ENCODE results near the gene CD2BP2. TPM values are rescaled to one million over a fixed set of nuclear protein-coding genes. Genes with fewer than 3 reads are reported as not detected.

Gene CD2BP2
- total and polyA plus RNA-seq, 2 of the 13 experiments (the other 11 are each of a cell fraction or from before 2014, with no cell fraction given): 24.9 to 54.6 TPM

- TF ChIP-seq HNF1A (IDR thresholded peaks at IDR 0.05; ENCODE audit: low read depth): no peak
- TF ChIP-seq HNF1A (CRISPR knock-in tag; IDR thresholded peaks at IDR 0.05; ENCODE audit: borderline replicate concordance): no peak
- TF ChIP-seq ZNF724P (CRISPR knock-in tag; IDR thresholded peaks at IDR 0.05; ENCODE audit: borderline replicate concordance): 0 out of 2 replicates have a peak, but pooled peaks have one; percentile 64
- no peak for TF ChIP-seq SCMH1 (CRISPR knock-in tag; IDR thresholded peaks at IDR 0.05; ENCODE audit: borderline replicate concordance)
- no peak for TF ChIP-seq HOXA7 (CRISPR knock-in tag; IDR thresholded peaks at IDR 0.05)
- TF ChIP-seq NRL (CRISPR knock-in tag; IDR thresholded peaks at IDR 0.05; ENCODE audit: borderline replicate concordance): 0 out of 2 replicates have a peak, but pooled peaks have one; percentile 37
- TF ChIP-seq AGO1 (IDR thresholded peaks at IDR 0.05; ENCODE audit: low read depth, low read length, poor library complexity, severe bottlenecking): peak; percentile 99
- 0 out of 2 replicates have a peak, but pooled peaks have one; percentile 37 for TF ChIP-seq PCBP1 (IDR thresholded peaks at IDR 0.05; ENCODE audit: borderline replicate concordance, low read depth, low read length)
- TF ChIP-seq E2F5 (CRISPR knock-in tag; conservative IDR thresholded peaks at IDR 0.05): no peak
- TF ChIP-seq ZSCAN5A (CRISPR knock-in tag; IDR thresholded peaks at IDR 0.05; ENCODE audit: borderline replicate concordance): no peak
- TF ChIP-seq AGO2 (optimal IDR thresholded peaks at IDR 0.05; ENCODE audit: low read depth, low read length): peak; percentile 97
- TF ChIP-seq TBX2 (CRISPR knock-in tag; IDR thresholded peaks at IDR 0.05; ENCODE audit: borderline replicate concordance): peak; percentile 48; the same call in 1 of the 2 replicates
- TF ChIP-seq ZNF704 (CRISPR knock-in tag; IDR thresholded peaks at IDR 0.05; ENCODE audit: borderline replicate concordance): no peak
- no peak for TF ChIP-seq ZFP1 (CRISPR knock-in tag; IDR thresholded peaks at IDR 0.05)
- no peak for TF ChIP-seq ZKSCAN8 (CRISPR knock-in tag; IDR thresholded peaks at IDR 0.05; ENCODE audit: borderline replicate concordance)
- TF ChIP-seq ZNF770 (CRISPR knock-in tag; IDR thresholded peaks at IDR 0.05): no peak
Measured at GRCh38 chr16:30353438-30354129, 1.5 kb downstream of the CD2BP2 start (continued).
